HG03045 (cell line): Measurements from ENCODE around the gene ZNF136.
A peak's percentile ranks its signal among the peaks of the same experiment; 100 is the strongest.

ENCODE experiments used
- ATAC-seq: cut with Tn5 transposase; IDR thresholded peaks from one replicate; pipeline ENCODE4 v1.9.1; 2021; ENCODE audit warnings: mild to moderate bottlenecking, moderate library complexity; ENCODE audit not compliant: unreplicated experiment

Gene ZNF136

DNA sequence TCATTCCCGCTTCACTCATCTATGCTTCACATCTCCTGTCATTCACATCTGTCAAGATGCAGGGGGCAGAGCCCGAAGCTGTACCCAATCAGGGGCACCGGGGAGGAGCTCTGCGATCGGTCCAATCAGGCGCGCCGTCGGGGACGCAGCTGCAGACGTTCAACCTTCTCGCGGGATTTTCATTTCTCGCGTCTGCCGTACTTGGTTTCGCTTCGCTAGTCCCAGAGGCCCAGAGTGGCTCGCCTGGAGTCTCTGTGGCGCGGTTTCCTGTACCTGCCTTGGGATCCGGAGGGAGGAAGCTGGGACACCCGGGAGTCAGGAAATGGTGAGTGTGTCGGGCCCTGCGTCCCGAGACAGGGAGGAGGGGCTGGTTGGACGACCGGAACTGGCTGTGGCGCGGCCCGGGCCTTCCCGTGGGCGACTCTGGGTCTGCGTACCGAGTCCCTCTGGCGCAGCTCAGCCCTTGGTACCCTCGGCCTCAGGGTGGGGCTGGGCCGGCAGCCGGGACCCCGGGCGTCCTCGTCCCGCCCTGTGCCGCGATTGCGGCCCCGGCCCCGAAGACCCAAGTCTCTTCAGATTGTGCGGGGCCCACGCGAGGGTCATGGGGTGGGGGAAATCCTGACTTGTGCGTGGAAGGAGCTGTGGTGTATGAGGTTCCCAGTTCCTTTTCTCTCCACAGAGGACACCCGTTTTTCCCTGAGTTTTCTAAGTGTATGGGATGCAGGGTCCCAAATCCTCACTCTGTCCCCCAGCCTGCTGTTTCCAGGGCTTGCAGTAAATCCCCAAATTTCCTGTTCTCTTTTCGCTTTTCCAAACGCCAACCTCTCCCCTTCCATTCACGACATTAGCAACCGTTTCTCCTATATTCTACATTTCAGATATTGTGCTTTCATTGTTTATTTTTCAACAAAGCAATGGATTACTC is at the start of gene ZNF136:
TSS of gene ZNF136 (plus strand) at position 215 of the 925 bp plus-strand sequence. CDS start at position 323, 108 bp downstream.
- peak; percentile 95 for ATAC-seq

DNA sequence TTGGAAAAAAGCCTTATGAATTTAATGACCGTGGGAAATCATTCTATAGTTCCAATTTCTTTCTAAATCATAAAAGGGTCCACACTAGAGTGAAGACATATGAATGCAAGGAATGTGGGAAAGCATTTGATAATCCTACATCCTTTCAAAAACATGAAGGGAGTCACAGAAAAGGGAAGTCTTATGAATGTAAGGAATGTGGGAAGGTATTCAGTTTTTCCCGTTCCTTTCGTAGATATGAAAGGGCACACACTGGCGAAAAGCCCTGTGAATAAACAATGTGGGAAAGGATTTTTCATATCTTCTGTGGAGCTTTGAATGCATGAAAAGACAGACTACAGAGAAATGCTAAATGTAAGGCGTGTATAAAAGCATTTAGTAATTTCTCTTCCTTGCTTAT is 49.8 kb upstream of the ZNF136 start:
- ATAC-seq: no peak

DNA sequence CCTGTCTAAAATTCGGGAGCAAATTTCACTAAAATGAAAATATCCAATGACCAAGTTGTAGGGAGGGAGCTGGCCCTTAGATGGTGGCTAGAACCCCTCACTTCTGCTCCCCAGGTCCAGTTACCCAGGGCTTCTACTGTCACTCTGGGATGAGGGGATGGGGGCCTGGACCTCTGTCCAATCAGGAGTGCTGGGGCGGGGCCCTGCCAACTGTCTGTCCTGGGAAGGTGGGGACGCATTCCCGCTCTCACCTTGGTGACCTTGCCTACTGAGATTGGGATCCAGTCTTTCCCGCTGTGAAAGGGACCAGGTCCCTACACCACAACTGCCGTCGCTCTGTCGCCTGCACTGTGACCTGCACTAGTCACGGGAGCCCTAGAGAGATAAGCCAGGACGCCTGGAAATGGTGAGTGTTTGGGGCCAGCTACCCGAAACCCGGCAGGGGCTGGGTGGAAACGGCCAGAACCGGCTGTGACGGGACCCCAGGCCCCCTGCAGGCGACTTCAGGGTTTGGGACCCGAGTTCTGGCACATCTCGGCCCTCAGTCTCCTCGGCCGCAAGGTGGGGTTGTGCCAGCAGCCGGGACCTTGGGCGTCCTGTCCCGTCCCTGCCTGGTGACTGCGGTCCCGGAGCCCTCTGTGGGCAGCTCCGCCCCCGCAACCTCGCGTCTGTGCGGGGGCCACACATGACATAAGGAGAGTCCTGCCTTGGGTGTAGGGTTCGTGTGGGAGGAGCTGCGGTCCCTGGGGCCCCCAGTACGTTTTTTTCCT is 45.5 kb upstream of the ZNF136 start:
- ATAC-seq: no peak

DNA sequence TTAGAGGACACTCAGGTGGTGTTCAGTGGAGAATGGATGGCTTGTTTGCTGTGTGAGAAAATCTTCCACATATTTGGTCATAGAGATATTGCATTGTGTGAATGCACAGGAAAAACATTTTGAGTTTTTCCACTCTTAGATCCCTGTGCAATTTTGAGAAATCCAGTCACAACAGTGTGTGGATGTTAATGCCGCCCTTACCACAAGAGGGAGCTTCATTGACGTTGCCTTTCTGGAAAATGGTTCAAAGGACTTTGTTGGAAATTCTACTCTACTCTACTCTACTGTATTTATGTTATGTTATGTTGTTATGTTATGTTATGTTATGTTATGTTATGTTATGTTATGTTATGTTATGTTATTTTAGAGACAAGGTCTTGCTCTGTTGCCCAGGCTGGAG is 36.2 kb upstream of the ZNF136 start:
- no peak for ATAC-seq

DNA sequence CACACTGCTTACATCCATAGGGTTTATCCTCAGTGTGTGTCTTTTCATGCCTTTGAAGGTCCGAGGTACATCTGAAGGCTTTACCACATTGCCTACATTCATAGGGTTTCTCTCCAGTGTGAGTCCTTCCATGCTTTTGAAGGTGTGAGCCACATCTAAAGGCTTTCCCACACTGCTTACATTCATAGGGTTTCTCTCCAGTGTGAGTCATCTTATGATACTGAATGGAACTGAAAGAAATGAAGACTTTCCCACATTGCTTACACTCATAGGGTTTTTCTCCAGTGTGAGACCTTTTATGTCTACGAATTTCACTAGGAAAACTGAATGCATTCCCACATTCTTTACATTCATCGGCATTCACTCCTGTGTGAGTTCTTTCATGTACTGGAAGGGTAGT is 29.8 kb upstream of the ZNF136 start:
- no peak for ATAC-seq

DNA sequence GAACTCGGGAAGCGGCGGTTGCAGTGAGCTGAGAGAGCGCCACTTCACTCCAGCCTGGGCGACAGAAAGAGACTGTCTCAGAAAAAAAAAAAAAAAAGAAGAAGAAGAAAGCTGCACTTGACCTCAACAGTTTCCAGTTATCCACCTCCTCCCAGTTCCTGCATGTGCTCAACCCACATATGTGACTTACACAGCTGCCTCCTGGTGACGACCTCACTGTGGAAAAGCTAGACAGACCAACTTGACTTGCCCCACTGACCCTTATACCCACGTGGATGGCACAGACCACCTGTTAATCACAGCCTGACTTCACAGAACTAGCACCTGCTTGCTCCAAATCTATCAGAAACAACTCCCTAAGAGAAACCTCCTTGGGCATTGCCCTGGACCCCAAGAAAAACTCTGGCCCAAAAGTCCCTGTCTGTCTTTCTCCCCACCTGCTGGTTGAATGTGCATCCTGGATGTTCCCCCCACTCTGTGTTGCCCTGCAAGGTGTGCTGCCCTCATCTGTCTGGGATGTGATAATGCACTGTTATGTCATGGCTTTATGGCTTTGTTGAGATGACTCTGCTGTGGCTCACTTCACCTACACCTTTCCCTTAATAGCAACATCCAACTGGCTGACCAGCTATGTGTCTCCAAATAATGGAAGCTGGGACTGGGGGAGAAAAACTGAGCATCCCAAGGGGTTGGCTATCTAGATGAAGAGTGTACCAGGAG is 25.5 kb upstream of the ZNF136 start:
- ATAC-seq: no peak

DNA sequence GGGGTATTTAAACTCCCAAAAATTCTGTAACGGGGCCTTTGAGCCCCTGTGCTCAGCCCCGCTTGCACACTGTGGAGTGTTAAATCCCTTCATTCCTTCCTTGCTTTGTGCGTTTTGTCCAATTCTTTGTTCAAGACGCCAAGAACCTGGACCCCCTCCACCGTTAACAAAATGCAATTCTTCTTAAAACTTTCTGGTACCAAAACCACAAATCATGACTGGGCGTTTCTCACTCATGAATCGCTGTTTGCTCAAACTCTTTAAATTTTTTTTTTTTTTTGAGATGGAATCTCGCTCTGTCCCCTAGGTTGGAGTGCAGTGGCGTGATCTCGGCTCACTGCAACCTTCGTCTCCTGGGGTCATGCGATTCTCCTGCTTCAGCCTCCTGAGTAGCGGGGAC is 23.6 kb upstream of the ZNF136 start:
- ATAC-seq: no peak

DNA sequence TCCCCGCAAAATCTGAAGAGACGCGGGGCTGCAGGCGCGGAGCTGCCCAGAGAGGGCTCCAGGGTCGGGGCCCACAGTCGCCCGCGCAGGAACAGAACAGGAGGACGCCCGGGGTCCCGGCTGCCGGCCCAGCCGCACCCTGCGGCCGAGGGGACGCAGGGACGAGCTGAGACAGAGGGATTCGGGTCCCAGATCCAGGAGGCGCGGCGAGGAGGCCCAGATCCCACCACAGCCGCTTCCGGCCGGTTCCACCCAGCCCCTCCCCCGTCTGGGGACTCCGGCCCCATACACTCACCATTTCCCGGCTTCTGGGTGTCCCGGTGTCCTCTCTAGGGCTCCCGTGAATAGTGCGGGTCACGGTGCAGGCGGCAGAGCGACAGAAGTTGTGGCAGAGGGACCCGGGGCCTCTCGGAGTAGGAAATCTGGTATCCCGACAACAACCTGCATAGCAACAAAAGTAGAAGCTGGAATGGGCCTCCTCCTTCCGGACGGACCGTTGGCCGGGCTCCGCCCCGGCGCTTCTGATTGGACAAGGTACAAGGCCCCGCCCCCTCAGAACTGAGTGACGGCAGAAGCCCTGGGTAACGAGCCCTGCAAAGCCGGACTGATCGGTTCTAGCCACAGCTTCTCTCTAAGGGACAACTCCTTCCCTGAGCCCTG is 22.9 kb upstream of the ZNF136 start, which contains the start of gene ZNF20:
TSS of gene ZNF20 (minus strand) at position 466 of the 660 bp plus-strand sequence. CDS start at position 298, 168 bp downstream.
- peak; percentile 82 for ATAC-seq

DNA sequence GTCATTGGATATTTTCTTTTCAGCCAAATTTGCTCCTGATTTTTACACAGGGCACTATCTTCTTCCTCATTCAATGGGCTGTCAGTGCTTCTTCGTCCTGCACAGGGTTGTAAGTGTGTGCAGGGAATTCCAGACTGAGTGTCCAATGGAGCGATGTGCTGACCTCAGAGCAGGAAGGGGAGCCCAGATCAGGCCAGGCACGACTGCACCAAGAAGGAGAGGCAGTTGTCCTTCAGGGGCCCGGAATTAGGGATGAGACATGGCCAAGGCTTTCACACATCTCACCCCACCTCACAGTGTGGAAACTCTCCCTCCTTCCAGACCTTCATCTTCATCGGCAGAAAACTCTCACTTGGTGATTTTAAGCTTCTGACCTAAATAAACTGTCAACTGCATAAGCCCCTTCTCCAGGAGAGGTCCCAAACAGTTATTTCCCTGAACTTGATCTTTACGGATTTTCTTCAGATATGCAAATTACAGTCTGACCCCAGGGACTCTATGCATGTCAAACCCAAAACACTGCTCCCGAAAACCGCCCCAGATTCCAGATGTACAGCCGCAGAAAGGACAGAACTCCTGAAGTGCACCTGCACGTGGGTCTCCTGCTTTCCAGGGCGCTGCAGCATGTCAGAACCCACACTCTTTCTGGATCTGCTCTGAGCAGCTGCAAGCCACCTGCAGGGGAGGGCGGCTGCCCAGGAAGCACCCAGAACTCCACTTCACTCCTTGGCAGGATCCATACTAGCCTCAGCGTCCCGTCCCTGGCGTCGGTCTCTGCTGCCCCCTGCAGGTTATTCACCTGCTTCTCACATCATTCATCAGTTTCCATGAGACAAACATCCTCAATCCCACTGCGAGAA is 22.1 kb upstream of the ZNF136 start:
- peak; percentile 8 for ATAC-seq

DNA sequence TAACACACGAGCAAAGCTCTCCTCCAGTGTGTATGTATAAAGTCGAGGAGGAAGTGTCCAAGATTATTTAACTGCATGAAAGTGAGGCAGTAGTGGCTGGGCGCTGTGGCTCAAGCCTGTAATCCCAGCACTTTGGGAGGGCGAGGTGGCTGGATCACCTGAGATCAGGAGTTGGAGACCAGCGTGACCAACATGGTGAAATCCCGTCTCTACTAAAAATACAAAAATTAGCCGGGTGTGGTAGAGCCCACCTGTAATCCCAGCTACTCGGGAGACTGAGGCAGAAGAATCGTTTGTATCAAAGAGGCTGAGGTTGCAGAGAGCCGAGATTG is 21.5 kb upstream of the ZNF136 start:
- no peak for ATAC-seq

DNA sequence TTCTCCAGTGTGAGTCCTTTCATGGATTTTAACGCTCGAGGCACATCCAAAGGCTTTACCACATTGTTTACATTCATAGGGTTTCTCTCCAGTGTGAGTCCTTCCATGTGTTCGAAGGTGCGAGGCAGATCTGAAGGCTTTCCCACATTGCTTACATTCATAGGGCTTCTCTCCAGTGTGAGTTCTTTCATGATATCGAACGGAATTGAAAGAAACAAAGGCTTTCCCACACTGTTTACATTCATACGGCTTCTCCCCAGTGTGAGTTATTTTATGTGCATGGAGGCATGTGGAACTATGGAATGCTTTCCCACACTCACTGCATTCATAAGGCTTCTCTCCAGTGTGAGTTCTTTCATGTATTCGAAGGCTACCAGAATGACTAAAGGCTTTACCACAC is 17.5 kb upstream of the ZNF136 start:
- no peak for ATAC-seq

DNA sequence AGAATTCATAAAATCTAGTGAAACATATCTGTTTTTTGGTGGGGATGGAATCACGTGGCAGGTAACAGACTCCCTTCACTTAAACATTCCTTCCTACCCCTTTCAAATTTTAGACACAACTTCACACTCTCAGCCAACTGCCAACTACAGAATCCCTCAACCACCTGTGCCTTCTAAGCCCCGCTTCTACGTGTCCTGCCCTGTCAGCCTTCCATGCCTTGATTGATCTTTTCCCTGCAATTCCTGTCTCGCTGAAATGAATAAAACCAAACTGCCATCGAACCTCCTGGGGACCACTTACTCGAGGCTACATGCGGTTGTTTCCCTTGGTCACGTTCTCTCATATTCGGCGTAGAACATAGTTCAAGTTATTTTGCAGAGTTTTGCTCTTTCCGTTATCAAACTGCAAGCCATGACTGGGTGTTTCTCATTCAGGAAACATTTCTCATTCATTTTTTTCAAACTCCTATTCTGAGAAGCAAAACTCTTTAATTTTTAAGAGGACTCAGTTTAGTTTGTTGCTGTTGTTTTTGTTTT is 7.5 kb upstream of the ZNF136 start:
- no peak for ATAC-seq

DNA sequence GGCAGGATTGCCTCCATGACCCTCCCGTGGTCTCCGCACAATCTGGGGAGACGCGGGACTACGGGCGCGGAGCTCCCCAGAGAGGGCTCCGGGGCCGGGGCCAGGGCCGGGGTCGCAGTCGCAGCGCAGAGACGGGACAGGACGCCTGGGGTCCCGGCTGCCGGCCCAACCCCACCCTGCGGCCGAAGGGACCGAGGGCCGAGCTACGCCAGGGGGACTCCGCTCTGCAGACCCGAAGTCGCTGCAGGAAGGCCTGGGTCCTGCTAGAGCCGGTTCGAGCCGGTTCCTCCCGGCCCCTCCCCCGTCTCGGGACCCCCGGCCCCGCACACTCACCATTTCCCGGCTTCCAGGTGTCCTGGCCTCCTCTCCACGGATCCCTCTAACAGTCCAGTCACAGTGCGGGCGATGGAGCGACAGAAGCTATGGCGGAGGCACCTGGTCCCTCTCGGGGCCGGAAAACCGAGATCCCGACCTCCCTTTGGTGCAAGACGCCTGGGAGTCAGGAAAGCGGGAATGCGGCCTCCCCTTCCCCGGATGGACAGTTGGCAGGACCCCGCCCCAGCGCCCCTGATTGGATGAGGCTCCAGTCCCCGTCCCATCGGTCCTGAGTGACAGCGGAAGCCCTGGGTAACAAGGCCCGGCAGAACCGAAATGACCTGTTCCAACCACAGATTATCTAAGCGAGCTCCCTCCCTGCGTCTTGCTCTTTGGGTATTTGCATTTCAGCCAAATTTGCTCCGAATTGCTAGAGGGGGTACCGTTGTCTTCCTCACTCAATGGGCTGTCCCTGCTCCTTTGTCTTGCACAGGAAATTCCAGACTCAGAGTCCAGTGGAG is 6.5 kb upstream of the ZNF136 start, which contains the start of gene ZNF625:
TSS of gene ZNF625 (minus strand) at position 512 of the 836 bp plus-strand sequence. CDS start at position 336, 176 bp downstream.
- peak; percentile 83 for ATAC-seq

DNA sequence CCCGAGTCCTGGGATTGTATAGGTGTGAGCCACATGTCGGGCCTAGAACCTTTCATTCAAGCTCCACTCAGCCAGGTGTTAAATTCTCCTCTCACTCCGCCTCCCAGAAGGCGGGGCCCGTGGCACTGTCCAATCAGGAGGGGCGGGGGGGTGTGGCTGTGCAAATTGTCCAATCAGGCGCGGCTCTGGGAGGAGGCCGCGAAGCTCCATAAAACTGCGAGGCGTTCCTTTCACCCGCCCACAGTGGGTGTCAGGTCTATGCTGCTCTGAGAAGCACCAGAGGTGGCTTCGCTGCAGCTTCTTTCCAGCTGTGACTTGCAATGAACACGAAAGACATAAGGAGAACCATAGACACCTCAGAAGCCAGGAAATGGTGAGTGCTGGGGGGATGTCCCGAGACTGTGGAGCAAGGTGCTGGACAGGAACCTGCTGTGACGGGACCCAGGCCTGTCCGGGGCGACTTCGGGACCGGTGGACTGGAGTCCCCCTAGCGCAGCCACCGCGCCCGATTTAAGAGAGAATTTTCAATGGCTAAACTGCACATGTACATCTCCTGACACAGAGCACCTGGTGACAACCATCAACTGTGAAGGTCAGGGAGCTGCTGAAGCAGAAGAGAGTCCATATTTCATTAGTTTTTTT is 3.0 kb upstream of the ZNF136 start:
- ATAC-seq: no peak

DNA sequence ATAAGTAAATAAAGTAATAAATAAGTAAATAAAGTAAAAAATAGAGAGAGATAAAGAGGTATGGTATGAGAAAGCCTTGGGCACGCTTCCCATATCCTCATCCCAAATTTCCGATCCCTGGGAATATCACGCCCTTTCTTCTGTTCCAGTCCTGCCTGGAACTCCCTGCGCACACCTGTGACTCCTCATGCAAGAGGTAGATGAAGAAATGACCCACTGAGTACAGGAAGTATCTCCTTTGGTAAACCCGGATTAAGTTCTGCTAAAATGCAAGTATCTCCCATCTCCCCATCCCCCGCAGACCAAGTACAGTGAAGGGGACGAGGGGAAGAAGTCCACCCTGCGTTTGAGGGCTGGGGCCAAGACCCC is 399 bp upstream of the ZNF136 start:
- no peak for ATAC-seq

DNA sequence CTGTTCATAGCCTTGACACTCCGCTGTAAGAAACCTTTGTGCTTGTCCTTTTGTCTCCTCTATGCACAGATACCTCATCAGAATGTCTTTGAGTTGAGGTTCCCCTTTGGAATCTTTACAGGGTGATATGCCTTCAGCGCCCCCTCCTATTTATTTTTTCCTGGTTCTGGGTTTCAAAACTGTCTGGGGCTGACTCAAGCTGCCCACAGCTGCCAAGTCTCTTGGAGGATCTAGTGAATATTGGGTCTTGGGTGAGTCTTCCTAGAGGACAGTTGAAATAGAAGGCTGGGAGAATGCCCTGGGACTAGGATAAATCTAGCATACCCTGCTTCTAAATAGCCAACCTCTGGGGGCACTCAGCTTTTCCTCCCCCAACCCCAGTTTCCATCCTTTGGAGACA is 930 bp downstream of the ZNF136 start:
- ATAC-seq: no peak

DNA sequence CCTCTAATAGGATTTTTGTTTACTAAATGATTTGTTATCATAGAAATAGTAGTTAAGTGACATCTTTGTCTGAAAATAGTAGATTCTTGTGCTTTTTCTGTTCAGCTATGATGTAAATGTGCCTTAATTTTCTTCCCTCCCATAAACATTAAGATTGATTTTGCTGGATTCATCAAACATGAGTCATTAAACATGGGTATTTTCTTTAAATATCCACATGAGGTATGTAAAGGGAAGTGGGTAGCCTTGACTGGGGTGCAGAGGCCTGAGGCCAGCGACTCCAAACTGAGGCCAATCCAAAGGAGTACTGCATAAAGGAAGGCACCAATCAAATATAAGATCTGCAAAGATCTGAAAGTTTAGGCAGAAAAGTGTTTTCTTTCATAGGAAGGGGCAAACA is 3.7 kb downstream of the ZNF136 start:
- no peak for ATAC-seq

DNA sequence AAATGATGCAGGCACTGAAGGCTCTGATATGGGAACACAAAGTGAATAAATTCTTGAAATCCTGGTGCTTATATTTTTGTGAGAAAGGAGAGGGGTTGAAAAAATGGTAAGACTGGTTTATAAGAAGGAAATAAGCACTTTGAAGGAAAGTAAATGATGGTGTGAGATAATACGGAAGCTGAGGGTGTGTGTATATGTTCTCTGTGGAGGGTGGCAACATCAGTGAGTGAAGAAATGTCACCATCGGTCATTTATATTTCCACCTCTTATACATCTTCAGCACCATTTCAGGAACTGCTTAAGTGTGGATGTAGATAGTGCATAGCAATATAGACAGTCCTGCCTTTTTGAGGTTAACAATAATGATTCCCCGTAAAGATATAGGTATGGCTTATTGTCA is 17.5 kb downstream of the ZNF136 start:
- ATAC-seq: no peak
